GM21447 (cell line): ENCODE results near the gene DCTN4.

Experiments used
- ATAC-seq: cut with Tn5 transposase; IDR thresholded peaks from one replicate; pipeline ENCODE4 v1.9.1; 2021; ENCODE audit not compliant: unreplicated experiment

Gene DCTN4

DNA sequence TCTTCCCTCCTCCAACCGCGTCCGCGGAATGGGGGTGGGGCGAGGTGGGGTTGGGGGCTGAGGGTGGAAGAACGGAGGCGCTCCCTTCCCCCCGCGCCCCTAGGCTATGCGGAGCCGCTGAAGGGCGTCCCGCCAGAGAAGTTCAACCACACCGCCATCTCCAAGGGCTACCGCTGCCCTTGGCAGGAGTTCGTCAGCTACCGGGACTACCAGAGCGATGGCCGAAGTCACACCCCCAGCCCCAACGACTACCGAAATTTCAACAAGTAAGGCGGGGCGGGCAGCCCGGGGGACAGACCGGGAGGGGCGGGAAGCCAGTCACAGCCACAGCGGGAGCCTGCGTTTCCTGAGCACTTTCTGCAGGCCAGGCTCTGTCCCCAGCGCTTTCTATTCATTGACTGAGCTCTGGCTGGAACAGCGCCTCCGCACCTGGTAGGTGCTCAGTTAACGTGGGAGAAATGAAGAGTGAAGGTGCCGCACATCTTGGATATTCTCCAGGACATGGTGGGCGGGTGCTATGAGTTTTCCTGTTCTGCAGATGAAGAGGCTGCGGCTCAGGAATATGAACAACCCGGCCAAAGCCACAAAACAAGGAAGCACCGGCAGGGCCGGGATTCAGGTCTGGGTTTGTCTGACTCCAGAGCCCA is 86.5 kb downstream of the DCTN4 start:
- no peak for ATAC-seq

DNA sequence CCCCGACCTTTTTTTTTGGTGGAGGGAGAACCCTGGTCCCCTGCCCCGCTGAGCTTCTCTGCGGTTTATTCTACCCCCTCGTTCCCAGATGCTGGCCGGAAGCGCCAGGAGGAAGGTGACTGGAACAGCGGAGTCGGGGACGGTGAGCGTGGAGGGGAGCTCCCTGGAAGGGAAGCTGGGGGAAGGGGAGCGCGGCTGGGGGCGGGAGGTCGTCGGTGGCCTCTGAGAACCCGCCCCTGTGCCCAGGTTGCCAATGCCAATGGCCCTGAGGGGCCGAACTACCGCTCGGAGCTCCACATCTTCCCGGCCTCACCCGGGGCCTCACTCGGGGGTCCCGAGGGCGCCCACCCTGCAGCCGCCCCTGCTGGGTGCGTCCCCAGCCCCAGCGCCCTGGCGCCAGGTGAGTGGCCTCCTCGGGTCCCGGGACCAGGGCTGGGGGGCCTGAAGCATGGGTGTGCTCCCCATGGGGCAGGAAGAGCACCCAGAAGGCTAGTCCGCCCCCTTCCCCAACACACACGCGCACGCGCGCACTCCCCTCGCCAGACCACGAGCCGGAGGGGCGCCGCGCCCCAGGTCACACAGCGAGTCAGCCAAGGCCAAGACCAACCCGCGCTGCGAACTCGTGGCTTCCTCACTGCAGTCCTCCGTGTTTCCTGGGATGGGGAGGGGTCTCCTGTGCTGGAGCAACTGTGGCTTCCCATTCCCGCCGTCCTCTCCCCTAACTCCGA is 87.1 kb downstream of the DCTN4 start:
- no peak for ATAC-seq

DNA sequence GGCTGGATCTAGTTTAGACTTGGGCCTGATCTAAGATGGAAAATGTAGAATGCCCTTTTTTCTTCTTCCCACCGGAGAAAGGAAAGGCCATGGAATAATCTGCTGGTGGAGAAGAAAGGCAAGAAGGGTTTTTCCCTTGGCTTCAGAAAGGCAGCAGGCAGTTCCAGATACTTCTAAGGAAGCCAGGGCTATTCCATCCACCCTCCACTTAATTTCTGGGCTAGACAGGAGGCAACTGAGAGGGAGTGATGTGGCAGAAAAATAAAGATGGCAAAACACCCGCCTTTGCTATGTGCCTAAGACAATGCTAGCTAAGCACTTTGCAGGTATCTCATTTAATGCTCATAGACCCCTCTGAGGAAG is 87.9 kb downstream of the DCTN4 start:
- ATAC-seq = no peak

DNA sequence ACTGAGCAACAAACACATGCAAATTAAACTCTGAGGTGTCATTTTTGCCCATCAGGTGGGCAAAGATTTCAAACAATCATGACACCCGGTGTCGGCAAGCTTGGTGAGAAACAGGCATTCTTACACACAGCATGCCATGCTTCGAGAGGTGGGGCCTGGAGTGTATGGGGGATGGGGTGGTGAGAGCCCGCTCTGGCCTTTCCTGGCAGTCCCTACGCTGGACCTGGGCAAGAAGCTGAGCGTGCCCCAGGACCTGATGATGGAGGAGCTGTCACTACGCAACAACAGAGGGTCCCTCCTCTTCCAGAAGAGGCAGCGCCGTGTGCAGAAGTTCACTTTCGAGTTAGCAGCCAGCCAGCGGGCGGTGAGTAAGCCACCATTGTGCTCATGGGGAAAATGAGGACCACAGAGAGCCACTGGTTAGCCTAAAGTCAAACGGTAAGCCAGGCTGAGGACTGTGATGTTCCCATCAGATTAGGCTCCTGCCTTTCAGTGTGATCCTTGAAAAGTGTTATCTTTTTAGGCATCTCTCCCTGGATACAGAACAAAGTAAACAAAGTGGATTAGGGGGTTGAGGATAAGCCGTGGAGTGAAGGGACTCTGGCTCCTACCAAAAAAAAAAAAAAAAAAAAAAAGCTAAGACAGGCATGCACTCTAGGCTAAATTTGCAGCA is 88.4 kb downstream of the DCTN4 start:
- ATAC-seq = no peak

DNA sequence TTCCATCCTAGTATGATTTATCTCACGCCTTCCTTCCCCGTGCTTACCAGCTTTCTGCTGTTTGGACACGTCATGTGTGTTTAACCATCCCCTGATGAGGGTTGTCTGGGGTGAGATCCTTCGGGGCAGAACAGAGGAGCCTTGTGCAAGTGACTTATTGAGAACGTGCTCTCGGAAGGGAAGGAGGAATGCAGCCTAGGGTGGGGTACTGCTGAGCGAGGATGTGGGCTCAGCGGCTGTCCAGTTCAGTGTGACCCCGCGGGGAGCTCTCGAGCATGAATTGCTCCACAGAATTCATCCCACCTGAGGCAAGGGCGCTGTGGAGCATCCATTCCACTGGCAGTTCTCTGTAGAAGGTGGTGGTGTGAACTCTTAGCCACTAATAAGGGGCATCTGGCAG is 93.8 kb downstream of the DCTN4 start:
- no peak for ATAC-seq

DNA sequence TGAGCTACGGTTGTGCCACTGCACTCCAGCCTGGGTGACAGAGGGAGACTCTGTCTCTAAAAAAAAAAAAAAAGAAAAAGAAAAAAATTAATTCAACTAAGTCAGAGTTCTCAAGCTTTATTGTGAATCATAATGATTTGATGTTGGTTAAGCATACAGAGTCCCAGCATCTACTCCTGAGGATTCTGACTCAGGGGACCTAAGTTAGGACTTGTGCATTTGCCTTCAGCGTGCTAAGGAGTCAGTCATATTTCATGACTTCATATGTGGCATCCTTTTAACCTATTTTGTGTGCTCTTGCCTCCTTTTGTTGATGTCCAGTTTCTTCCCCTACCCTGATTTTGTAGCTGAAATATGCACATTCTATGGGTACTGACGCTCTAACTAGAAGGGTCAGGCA is 94.9 kb downstream of the DCTN4 start:
- ATAC-seq = no peak

DNA sequence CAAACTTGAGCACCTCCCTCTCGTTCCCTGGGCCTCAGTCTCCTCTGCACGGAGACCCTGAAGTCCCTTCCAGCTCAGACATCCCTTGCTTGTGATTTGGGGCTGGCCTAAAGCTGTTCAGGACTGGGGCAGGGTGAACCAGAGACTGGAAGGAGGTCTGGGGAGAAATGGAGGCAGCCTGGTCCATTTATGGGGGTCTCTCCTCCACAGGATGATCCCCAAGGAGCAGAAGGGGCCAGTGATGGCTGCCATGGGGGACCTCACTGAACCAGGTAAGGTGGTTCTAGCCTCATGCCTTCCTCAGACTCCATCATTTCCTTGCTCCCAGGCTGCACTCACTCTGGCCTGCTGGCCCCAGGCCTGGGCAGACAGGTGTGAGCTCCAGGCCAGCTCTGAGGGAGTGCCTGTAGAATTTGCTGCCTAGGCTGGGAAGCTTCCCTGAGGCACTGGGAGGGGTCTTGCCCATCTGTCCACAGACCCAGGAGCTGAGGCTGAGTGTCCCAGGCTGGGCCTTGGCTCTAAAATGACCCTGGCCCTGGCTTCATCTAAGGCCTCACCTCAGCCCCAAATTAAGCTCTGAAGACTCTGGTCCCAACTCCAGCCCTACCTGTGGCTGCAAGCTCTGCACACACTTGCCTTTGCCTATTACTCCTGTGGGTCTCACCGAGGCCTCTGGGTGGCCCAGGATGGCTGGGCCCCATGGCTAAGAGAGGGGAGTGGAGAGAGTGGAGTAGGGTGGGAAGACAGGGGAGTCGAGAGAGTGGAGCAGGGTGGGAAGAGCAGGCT is 95.9 kb downstream of the DCTN4 start:
- ATAC-seq = no peak

DNA sequence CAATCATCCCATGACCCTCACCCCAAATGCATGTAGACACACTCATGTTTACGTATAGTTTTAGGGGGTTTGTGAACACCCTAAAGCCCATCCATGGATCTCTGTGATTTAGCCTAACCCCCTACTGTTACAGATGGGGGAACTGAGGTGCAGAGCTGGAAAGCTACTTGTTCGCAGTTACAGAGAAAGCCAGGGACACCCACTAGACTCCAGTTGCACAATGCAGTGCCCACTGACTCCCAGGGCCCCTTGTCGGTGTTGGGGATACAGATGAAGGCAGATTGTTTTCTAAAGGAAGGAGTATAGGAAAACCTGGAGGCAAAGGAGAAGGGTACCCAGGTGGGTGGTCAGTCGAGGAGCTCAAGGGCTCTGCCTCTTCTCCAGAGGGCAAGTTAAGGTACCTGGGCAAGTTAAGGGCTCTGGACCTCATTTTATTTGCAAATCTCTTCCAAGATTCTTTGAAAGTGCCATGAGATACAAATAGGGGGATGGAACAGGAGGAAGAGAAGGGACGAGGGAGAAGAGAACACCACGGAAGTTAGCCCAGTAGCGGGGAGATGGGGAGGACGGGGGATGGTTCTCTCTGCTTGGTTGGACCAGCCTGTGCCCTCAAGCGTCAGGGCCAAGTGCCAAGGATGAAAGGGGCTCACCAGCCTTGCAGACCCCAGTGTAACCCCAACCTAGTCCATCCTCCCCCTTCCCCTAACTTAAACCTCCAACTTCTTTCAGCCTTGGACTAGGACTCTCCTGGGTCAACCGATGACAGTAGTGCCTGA is 96.8 kb downstream of the DCTN4 start:
- ATAC-seq = no peak

DNA sequence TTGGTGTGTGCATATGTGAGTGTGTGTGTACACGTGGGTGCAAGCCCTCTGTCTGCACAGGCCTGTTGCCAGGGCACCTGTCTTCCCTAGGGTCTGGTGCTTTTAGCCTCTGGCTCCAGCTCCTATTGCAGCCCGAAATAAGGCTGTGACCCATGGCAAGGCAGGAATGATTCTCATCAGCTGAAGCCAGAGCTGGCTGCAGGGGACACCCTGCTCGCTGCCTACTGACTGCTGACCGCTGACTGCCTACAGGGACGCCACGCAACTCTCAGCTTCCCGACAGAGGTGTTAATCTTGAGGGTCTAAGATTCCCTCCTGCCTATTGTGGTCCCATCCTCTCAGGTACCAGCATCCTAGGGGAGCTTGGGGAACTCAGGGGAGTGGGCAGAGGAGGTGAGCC is 97.7 kb downstream of the DCTN4 start, which contains the start of gene MYOZ3:
TSS of gene MYOZ3 (plus strand) at position 166 of the 400 bp plus-strand sequence. CDS start 1,691 bp downstream, outside the sequence.
- ATAC-seq = no peak

DNA sequence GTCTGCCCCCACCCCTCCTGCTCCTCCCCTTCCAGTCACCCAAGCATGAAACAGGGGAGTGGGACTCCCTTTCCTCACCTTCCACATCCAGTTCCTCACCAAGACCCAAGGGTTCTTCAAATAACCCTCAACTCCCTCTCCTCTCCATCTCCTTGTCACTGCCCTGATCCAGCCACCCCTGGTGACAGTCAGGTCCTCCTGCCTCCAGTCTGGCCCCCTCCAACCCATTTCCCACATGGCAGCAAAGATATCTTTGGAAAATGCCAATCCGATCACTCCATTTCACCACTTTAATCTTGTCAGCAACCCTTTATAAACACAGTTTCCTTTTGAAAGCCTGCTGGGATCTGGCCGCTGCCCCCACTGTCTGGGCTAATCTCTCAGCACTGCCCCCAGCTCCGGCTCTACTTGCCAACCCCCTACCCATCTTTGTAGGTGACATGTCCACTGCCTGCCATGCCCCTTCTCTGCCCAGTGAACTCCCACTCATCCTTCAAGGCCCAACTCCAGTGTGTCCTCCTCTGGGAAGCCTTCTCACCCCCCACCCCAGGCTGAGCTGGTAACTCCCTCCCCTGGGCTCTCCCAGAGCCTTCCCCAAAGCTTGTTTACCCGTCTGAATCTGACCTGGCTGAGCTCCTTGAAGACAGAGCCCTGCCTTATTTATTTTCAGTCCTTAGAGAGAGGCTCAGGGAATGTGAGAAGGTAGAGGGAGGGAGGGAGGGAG is 98.5 kb downstream of the DCTN4 start:
- no peak for ATAC-seq

DNA sequence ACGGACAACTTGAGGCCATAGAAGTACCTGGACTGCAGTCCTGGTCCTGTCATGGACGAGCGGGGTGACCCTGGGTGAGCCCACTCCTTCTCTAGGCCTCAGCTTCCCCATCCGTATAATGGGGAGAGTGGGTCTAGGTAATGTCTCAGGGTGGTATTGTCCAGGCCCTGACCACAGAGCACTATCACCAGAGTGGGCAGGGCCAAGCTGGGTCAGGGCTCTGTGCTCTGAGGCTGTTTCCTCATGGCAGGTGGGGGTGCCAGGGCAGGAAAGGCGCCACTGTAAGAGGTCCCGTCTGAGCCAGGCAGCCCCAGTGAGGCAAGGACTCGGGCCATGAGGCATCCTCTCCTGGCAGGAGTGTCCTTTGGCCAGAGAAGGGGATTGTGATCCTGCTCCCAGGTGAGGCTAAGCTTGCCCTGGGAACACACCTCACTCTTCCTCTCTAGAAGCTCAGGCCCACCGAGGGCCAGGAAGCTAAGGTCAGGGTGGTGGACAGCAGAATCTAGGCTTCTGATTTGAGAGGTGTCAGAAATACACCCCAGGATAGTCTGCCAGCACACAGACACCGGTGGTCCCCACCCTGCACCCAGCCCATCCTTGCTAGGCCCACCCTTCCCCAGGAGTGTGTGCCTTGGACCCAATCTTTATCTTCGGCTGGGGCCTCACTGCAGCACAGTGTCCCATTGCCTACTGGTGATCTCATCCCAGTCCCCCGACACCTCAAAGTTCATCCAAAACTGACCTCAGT is 99.3 kb downstream of the DCTN4 start:
- no peak for ATAC-seq

DNA sequence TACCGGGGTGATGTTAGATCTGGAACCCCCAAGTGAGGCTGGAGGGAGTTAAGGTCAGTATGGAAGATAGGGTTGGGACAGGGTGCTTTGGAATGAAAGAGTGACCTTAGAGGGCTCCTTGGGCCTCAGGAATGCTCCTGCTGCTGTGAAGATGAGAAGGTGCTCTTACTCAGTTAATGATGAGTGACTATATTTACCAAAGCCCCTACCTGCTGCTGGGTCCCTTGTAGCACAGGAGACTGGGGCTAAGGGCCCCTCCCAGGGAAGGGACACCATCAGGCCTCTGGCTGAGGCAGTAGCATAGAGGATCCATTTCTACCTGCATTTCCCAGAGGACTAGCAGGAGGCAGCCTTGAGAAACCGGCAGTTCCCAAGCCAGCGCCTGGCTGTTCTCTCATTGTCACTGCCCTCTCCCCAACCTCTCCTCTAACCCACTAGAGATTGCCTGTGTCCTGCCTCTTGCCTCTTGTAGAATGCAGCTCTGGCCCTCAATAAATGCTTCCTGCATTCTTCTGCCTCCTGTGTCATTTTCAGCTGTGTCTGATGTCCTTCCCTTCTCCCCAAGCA is 100.0 kb downstream of the DCTN4 start:
- no peak for ATAC-seq
